HG02763 (cell line): ENCODE measurements around the gene CALHM6.

Experiments used
- ATAC-seq: cut with Tn5 transposase; IDR thresholded peaks from one replicate; pipeline ENCODE4 v1.9.1; 2021; ENCODE audit warnings: mild to moderate bottlenecking, moderate library complexity; ENCODE audit not compliant: unreplicated experiment

Gene CALHM6

DNA sequence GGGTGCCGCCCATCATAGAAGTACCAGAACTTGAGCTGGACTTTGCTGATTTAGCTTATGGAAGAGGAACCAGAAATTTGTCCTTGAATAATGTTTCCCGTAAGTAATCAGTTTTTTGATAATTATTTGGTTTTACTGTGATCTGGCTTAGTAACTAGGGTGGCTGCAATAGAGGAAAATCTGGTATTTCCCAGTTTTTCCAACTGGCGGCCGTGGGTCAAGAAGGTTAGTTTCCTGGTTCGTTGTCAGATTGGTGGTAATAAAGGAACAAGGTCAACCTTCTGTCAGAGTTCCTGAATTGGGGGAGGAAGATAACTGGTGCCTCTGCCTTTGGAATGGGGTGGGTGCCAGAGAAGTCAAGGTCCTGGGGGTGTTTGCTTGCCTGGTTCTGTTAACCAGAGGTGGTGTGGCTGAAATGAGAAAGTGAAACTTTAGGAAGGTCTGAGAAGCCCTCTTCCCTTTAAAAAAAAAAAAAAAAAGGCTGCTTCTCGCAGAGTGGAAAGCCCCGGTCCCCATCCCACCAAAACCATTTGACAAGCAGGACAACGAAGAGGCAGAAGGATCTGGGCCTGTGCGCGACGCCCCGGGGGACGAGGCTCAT, at the start of gene CALHM6:
Gene CALHM6, plus strand, starts transcription at position 45 of the 601 bp plus-strand sequence. Its CDS starts 555 bp downstream, at position 600.
- ATAC-seq, result no peak

DNA sequence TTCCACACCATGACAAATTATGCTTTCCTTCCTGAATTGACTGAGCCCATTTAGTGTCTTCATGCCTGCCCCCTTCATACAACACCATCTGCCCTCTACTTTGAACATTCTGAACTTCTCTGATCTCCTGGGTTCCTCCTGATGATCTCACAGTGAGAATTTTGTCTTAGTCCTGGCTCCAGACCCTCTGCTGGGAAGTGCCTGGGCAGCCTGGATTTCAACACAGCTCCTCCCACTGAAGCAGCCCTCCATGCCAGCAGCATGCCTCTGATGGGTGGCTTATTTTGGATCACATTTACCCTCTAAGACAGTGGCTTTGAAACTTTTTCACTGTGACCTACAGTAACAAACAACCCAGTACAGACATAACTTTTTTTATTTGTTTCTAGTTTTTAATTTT, 48.9 kb upstream of the CALHM6 start:
- no peak for ATAC-seq

DNA sequence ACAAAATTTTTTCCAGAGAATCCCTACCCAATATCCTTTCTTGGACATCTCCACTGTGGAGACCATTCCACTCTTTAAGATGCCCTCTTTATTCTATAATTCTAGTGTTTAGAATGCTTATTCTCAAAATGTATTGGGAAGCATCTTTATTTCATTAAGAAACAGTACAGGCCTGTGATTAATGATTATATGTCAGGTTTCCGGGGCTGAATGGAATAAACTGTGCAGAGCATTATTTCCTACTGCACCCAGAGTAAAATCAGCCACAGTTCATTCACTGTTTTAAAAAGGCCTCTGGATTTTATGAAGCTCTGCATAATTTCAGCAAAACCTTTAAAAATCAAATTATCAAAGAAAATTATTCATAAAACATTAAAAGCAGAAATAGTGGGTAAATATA, 47.8 kb upstream of the CALHM6 start:
- ATAC-seq, result no peak

DNA sequence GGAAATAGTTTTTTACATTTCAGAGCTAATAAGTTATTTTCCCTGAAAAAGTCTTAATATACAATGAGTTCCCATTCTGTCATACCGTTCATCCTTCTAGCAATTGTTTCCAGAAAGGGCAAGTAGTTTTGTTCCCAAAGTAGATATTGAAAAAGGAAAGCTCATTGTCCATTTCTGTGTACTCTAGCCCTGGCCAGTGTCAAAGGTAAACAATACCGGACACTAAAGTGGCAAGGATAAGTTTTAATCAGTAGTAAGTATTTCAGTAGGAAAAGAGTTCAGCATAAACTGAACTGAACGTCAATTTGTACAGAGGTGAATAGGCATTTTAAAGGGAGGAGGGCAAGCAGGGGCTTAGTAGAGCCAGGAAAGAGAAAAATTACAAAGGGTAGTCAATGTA, 43.5 kb upstream of the CALHM6 start:
- no peak for ATAC-seq

DNA sequence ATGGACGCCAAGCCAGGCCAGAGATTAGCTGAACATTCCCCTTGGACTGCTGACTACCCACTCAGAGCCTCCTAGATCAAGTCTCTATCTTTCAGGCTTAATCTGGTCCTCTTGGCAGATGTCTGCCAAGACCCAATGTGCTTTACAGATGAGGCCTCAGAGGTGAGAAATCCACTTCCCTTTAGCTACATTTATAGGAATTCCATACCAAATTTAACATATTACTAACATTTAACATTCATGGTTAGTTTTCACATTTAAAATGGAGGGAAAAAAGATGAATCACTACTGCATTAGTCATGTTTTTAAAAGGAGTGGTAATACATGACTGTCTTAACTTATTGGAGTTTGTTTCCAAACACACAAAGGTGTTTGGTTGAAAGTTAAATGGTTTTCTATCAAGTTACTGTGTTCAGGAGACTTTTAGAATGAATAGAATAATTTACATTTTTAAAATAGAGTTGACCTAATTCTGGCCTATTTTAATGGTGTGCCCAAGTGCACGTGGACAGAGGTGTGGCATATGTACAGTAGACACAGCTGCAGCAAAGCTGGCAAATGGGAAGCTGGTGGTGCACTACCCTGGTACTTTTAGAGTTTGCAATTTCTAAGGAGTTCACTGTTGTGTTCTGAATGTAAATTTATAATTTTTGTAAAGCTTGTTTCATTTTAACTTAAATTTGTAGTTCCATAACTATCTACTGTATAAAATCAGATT, 41.9 kb upstream of the CALHM6 start:
- no peak for ATAC-seq

DNA sequence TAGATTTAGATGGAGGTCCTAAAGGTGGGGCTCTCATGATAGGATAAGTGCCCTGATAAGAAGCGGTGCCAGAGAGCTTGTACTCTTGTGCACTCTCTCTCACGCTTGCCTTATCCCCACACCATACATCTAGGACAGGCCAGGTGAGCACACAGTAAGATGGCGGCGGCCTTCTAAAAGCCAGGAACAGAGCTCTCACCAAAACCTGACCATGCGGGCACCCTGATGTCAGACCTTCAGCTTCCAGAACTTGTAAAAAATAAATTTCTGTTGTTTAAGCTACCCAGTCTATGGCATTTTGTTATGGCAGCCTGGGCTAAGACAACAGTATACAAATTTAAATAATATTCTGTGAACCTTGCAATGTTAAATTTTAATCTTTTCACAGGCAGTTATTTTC, 40.8 kb upstream of the CALHM6 start:
- ATAC-seq, result no peak

DNA sequence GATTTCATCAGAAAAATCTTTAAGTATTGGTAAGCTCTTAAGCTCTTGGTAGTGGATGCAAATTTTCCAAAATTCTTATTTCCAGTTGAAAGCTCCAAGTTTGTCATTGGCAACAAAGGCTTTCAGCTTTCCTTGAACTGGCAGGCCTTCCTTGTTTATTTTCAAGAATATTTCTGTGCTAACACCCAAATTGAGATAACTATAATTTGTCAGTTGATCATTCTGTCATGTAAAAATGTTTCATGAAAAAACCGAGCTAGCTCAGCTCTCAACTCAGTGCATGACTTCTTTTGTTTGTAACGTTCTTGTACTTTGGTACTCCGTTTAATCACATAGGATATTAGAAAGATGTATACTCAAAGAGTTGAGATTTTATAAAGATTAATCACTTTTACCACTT, 38.9 kb upstream of the CALHM6 start:
- no peak for ATAC-seq

DNA sequence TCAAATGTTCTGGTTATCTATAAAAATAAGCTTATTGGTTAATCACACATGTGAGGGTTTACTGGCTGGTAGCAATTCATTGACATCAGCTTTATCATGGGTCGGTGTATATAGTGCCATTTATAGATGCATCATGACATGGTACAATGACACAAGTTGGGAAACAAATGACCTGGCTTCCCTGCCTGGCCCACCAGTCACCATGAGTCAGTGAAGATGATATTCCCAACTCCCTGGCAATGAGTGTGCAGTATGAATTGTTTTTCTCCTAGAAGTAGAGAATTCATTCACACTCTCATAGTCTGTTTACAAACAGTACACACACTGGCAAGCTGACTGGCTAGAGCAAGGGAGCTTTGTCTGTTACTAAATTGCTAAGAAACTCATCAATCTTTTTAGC, 37.2 kb upstream of the CALHM6 start:
- ATAC-seq, result no peak

DNA sequence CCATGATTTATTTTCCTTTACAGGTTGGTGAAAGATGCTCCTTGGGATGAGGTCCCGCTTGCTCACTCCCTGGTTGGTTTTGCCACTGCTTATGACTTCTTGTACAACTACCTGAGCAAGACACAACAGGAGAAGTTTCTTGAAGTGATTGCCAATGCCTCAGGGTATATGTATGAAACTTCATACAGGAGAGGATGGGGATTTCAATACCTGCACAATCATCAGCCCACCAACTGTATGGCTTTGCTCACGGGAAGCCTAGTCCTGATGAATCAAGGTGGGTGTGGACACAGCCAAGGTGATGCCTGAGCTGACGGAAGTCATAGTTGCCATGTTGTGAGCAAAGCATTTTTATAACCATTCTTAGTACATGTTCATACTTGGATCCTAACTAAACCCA, 34.6 kb upstream of the CALHM6 start:
- no peak for ATAC-seq

DNA sequence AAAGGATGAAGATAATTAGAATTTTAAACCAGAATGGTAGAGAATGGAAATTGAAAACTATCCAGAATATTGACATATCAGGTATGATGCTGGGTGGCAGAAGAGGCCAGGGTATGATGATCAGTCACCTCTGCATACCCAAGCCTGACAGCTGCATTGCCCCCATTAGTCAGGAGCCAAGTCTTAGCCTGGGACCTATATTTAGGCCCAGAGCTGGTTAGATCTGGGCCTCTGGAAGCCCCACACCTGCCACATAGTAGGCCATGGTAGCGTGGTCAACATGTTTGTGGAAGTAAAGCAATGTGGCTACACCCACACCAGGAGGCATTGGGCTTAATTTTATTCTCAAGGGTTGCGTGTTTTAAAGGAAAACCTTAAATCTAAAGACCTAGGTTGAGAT, 32.1 kb upstream of the CALHM6 start:
- no peak for ATAC-seq

DNA sequence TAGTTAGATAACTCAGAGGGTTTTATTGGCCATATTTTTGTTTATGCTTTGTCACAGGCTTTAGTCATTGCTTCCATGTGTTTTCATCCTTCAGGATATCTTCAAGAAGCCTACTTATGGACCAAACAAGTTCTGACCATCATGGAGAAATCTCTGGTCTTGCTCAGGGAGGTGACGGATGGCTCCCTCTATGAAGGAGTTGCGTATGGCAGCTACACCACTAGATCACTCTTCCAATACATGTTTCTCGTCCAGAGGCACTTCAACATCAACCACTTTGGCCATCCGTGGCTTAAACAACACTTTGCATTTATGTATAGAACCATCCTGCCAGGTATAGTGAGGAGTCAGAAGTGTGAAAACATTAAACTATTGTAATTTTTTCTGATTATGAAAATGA, 30.3 kb upstream of the CALHM6 start:
- no peak for ATAC-seq

DNA sequence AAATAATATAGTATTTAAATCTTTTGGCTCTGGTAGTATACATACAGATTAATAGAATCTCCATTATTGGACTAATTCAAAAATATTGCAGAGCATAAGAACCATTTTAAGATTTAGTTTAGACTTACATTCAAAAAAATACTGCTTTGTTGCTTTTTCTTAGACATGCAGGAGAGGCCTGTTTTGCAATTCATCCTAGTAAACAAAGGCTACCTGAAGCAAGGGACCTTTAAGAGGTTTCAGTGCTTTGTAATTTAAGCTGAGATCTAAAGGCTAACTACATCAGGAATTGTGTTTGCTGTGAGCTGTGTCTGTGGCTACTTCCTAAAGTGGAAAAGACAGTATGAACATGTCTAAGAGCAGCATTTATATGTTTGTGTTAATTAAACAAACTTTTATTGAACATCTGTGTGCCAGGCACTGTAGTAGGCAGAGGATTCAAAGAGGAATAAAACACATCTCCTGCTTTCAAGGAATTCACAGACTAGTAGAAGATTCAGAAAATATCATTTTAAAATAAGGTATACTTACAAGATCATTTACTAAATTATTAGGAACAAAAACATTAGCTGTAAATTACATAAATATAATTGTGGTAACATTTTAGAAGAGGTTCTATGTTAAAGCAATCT, 29.1 kb upstream of the CALHM6 start:
- ATAC-seq, result no peak

DNA sequence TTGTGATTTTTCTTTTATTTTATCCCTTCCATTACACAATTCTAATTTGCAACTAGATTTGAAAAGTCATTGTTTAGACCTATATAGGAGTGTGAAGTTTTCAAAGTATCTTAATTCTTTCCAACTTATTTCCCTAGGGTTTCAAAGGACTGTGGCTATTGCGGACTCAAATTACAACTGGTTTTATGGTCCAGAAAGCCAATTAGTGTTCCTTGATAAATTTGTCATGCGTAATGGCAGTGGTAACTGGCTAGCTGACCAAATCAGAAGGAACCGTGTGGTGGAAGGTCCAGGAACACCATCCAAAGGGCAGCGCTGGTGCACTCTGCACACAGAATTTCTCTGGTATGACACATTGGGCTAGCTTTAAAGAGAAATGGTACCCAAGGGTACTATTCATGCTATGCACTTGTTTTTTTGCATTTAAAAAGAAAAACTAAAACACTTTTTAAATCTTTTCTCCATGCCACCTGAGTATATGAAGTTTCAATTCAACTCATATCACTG, 27.9 kb upstream of the CALHM6 start:
- no peak for ATAC-seq

DNA sequence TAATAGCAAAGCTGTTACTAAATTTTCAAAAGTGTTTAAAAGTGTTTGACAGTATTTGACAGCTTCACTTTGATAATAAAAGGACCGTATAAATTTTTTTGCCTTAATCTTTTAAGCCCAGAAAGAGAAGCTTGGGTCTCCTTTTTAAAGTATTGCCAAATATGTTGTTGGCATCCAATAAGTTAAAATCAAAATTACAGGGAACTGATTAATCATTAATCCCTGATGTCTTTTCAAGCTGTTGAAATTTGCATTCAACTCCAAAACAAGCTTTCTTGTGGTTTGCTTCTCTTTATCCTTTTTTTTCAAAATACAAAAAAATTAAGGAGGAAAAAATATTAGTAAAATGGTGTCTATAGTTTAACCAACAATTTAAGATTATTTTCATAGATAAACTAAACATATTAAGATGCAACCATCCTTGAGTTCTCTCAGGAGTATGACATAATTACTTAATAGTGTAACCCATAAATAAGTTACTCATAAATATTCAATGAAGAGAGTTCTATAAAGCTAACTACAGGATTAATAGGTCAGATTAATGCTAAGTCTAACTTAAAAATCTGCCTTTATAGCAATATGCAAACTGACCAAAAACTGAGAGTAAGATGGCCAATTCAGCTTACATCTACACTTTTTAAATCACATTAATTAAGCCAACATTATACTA, 27.0 kb upstream of the CALHM6 start:
- ATAC-seq, result no peak

DNA sequence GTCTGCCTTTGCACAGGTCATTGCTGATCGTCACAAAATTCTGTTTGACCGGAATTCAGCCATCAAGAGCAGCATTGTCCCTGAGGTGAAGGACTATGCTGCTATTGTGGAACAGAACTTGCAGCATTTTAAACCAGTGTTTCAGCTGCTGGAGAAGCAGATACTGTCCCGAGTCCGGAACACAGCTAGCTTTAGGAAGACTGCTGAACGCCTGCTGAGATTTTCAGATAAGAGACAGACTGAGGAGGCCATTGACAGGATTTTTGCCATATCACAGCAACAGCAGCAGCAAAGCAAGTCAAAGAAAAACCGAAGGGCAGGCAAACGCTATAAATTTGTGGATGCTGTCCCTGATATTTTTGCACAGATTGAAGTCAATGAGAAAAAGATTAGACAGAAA, 24.6 kb upstream of the CALHM6 start:
- no peak for ATAC-seq

DNA sequence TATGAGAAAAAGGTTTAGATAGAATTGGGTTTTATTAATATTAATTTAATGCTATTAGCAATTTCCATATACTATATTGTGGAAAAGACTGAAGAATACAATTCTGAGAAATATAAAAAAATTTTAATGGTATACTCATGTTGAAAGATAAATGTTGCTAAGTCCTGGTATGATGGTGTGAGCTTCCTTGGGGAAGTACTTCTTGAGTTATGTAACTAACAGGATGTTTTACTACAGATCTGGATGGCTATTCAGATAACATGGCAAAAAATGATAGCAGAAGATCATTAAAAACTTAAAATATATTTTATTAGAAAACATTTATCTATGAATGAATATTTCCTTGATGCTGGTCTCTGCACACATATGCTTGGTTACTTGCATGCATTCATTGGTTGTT, 23.5 kb upstream of the CALHM6 start:
- ATAC-seq, result no peak

DNA sequence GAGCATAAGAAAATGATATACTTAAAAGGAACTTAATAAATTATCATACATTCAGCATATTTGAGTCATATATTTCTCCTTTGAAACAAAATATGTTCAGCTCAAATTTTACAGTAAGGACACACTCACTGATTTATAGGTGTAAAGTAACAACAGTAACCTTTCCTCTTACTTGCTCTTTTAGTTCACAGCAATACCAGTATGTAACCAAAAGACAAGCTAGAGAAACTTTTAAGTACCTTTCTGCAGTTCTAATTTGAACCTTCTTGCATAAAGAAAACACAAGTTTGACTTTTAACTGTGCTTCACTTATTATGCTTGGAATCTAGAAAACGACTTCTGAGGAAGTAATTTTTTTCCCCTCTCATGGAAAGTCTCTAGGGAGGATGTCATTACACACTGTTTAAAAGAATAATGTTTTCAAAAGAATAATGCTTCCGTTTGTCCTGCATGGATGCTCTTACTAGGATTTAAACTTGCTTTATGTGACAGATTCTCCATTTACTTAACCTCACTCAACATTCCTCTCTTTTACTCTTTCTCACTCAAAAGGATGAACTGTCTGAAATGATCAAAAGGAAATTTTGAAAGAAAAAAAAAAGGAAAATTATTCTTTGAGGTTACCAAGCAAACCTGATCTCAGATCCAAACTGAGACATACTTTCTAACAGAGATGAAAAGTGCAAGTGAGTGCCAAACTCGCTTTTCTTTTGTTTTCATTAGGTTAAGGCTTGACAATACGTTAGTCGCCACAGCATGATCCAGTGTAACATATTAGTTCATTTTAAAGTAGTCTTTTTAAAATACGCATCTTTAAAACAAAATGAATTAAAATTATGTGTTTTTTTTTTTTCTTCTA, 22.4 kb upstream of the CALHM6 start:
- ATAC-seq, result no peak

DNA sequence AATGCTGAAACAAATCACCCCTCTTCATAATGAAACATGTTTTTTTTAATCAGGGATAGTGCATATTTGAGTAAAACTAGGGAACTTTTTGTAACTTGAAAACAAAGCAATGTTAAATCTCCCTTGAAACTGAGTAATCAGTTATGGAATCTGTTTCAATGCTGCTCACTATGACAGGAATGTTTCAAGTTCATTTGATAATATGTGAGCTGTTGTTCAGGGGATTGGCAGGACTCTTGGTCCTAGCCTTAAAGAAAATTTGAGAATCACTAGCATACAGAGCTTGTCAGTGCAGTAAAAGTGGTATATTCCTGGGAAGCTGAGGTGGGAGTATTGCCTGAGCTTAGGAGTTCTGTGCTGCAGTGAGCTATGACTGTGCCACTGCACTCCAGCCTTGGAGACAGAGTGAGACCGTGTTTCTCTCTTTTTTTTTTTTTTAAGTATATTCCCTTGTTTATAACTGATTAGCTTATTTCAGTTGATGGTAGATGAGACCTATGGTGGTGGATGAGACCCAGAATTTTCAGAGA, 21.6 kb upstream of the CALHM6 start:
- no peak for ATAC-seq

DNA sequence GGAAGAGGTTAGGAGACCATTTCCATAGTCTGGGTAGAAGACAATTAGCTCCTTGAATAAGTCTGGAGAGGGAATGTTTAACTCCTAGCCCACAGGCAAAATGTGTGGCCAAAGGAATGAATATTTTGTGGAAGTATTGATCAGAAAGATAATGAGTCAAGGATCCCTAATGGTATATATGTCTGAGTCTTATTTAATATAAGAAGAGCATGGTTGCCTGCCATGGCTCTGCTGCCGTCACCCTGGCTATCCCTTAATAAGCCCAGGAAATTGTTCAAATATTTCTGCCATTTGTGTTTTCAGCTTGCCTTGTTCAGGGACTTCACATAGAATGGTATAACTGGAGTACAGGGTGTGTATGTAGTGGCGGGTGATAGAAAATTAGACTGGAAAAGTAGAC, 18.1 kb upstream of the CALHM6 start:
- no peak for ATAC-seq

DNA sequence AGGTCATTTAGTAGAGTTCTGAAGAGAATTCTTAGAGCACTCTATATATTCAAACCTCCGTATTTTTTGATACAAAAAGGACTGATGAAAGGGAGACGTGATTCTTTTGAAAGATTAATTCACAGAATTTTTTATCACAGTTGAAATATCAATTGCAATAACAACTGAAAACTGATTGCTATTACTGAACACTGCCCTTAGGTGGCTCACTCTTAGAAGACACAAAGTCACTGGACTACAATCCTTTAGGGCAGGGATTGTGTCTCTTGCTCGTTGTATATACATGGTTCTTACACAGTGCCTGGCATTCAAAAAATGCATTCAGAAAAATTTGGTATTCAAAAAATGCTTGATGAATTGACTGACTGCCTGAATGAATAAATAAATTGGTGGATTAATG, 17.1 kb upstream of the CALHM6 start:
- ATAC-seq, result peak; percentile 41

DNA sequence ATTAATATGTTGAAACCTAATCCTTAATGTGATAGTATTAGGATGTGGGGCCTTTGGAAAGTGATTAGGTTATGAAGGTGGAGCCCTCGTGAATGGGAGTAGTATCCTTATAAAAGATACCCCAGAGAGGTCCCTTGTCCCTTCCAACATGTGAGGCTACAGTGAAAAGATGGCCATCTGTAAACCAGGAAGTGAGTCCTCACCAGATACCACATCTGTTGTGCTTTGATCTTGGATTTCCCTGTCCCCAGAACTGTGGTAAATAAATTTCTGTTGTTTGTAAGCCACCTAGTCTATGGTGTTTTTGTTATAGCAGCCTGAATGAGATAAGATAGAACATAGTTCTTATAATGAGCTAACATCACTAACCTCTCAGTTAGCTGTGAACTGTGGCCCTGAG, 16.6 kb upstream of the CALHM6 start:
- ATAC-seq, result no peak
